HFF-Myc (cell line): ENCODE results near the gene NR1H2.

Source experiments
- DNase-seq: peaks from one replicate; pipeline ENCODE4 v3.0.0-alpha.2; 2011; ENCODE audit warnings: low read depth; ENCODE audit errors: extremely low read depth
- H3K4me3 ChIP-seq: replicated peaks from 2 replicates; pipeline ENCODE4 v1.5.1; 2011; ENCODE audit warnings: low read depth, mild to moderate bottlenecking, control low read depth, low read length
- CTCF ChIP-seq: IDR thresholded peaks from 2 replicates; pipeline ENCODE4 v1.5.1; 2012; ENCODE audit warnings: mild to moderate bottlenecking, low read depth, low read length, control low read depth; ENCODE audit errors: missing control alignments

Gene NR1H2

GRCh38 chr19:50414864-50415660, 38.8 kb downstream of the NR1H2 start:
- H3K4me3 ChIP-seq: no peak overlapping the region
- DNase-seq: no peak
- TF ChIP-seq CTCF: peak; percentile 82

- no peak for DNase-seq
- TF ChIP-seq CTCF: no peak
- no peak overlapping the region for H3K4me3 ChIP-seq
Measured at GRCh38 chr19:50415661-50416033, 39.4 kb downstream of the NR1H2 start.

GRCh38 chr19:50416034-50416977, 40.0 kb downstream of the NR1H2 start:
- TF ChIP-seq CTCF: no peak

GRCh38 chr19:50417111-50418081, 41.1 kb downstream of the NR1H2 start:
- TF ChIP-seq CTCF: no peak
- no peak overlapping the region for H3K4me3 ChIP-seq
- no peak for DNase-seq

More at GRCh38 chr19:50416034-50416977, 40.0 kb downstream of the NR1H2 start:
- DNase-seq: no peak
- H3K4me3 ChIP-seq: no peak overlapping the region

GRCh38 chr19:50418176-50419021, 42.1 kb downstream of the NR1H2 start, which contains the start of gene SPIB:
SPIB (plus strand) TSS chr19:50418938; CDS start chr19:50418963, 25 bp downstream.
- no peak for TF ChIP-seq CTCF
- no peak within 1 kb of the TSS for H3K4me3 ChIP-seq
- DNase-seq: no peak
